GM10266 (cell line): ENCODE data around the gene RNU5B-1.

Experiments
- DNase-seq: peaks from one replicate; pipeline ENCODE4 v3.0.0; 2012; ENCODE audit errors: extremely low spot score
- TF ChIP-seq, protein P1 (sequence below): IDR thresholded peaks from 2 replicates; pipeline ENCODE4 v1.5.1; 2012; ENCODE audit warnings: mild to moderate bottlenecking, low read depth; ENCODE audit not compliant: control insufficient read depth, insufficient read depth; ENCODE audit errors: missing control alignments

The RNU5B-1 gene

DNA sequence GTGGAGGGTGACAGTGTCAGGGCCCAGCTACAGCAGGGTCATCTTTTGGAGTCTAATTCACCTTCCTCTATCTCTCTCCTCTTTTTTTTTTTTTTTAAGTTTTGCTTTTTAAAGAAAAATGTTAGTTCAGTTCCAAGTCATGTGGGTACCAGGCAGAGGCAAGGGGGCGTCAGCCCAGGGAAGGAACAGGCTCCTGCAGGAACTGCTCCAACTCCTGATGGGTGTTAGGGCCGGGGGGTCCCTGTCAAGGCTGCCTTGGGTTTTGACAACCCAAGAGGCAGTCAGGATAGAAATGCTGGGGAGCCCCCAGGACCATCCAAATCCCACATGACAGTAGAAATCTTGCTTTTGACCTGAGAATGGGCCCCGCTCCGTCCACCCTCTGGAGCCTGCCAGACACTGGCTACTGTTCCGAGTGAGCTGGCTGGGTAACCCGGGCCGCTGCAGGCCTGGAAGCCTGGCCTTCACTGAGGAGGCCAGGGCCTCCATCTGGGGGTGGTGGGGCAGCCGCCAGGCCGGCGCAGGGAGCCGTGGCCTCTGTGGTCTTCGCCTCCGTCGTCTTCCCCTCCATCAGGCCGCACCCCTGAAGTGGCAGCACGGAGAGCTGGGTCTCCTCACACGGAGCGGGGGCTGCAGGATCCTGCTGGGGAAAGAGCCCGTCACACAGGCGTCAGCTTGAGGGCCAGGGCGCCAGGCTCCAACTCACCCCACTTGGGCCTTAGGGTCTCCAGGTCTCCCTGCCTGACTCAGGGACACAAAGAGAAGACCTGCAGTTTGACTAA, 24.2 kb downstream of the RNU5B-1 start:
- TF ChIP-seq, protein P1, sequence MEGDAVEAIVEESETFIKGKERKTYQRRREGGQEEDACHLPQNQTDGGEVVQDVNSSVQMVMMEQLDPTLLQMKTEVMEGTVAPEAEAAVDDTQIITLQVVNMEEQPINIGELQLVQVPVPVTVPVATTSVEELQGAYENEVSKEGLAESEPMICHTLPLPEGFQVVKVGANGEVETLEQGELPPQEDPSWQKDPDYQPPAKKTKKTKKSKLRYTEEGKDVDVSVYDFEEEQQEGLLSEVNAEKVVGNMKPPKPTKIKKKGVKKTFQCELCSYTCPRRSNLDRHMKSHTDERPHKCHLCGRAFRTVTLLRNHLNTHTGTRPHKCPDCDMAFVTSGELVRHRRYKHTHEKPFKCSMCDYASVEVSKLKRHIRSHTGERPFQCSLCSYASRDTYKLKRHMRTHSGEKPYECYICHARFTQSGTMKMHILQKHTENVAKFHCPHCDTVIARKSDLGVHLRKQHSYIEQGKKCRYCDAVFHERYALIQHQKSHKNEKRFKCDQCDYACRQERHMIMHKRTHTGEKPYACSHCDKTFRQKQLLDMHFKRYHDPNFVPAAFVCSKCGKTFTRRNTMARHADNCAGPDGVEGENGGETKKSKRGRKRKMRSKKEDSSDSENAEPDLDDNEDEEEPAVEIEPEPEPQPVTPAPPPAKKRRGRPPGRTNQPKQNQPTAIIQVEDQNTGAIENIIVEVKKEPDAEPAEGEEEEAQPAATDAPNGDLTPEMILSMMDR, result no peak
- no peak for DNase-seq

DNA sequence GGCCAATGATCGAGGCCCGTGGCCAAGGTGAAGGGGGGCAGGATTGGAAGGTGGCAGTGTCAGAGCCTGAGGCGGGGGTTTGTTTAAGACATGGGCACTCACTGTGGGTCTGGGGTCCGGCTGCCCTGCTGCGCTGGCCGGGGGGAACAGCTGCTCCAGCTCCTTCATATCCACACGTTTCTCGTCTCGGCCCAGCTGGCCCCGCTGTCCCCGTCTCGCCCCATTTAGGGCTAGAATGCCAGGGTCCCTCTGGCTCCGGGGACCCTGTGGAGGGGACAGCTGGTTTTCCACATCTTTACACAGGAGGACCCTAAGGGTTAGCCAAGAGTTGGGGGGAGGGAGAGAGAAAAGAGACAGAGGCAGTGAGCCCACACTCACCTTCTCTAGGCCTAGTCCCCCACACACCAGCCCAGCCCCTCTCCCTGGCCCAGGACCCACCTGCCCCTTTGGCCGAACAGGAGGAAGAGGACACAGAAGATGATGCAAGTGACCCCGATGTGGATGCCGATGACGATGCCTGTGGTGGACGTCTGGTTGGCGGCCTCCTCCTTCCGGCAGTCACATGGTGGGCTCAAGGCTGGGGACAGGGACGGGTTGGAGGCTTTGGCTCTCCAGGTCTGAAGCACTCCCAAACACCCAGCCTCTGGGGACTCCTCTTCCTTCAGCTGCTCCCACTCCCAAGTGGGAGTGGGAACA, 25.0 kb downstream of the RNU5B-1 start:
- TF ChIP-seq, protein P1, result no peak

DNA sequence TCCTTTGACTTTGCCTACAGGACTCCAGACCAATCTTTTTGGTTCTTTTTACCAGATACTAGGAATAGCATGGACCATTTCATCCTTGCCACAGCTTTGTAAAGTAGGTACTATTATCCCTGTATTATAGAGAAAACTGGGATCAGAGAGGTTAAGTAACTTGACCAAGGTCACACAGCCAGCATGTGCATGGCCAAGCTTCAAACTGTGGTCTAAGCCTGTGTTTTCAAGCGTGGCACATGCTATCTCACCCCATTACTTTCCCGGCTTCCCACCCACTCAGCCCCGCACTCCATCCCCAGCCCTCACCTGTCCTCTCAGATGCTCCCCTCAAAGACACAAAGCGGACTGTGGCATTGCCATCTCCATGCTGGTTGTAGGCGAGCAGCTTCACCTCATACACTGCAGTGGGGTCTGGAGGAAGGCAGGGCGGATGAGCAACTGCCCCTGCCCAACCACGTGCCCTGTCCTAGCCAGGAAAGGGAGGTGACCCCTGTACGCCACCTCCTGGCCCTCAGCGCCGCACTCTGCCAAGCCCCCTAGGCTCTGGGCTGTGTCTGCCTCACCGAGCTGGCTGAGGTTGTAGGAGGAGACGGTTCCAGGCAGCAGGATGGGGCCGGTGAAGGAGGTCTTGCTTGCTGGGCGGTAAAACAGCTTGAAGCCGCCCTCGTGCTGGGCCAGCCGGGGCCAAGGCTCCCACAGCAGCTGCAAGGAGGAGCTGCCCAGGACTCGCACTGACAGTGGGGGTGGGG, 25.7 kb downstream of the RNU5B-1 start:
- DNase-seq, result no peak
- TF ChIP-seq, protein P1, result no peak

More for the DNA sequence above, 25.0 kb downstream of the RNU5B-1 start:
- DNase-seq, result no peak

DNA sequence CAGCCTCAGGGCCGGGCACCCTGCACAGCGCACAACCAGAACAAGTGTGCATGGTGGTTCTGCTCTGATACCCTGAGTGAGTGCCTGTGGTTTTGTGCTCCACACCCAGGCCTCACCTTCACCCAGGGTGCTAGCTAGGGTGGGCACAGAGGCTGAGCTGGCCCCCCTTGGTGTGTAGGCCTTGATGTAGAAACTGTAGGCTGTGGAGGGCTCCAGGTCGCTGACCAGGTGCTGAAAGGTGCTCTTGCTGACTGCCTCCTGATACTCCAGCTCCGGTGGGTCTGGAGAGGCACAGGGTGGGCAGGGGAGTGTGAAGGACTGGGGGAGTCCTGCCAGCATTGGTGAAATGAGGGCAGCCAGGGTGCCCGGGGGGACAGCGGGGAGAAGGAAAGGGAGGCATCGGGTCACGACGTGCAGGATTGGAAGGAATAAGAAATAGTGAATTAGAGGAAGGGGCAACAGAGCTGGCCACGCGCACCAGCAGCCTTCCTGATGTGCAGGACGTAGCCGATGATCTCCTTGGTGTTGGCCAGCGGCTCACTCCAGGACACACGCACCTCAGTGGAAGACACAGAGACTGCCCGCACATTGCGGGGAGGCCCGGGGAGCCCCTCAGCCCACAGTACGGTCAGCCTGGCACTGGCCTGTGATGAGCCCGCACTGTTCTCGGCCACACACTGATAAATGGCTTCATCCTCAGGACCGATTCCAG, 26.6 kb downstream of the RNU5B-1 start:
- TF ChIP-seq, protein P1, result no peak
- DNase-seq, result no peak

DNA sequence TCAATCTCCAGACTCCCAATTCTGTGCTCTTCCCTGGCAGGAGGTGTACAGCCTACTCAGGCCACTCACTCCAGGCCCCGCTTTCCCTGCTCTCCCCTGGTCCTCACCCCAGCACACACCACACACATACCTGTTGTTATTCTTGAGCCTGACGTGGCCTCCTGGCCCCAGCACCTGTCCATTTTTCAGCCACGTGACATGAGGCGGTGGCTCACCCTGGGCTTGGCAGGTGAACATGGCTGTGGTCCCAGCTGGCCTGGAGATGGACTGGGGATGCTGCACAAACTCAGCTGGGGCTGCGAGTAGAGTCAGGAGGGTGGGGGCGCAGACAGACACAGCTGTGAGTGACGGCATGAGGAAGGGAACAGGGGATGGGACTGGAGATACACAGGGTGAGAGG, 27.3 kb downstream of the RNU5B-1 start:
- TF ChIP-seq, protein P1, result no peak
- no peak for DNase-seq

DNA sequence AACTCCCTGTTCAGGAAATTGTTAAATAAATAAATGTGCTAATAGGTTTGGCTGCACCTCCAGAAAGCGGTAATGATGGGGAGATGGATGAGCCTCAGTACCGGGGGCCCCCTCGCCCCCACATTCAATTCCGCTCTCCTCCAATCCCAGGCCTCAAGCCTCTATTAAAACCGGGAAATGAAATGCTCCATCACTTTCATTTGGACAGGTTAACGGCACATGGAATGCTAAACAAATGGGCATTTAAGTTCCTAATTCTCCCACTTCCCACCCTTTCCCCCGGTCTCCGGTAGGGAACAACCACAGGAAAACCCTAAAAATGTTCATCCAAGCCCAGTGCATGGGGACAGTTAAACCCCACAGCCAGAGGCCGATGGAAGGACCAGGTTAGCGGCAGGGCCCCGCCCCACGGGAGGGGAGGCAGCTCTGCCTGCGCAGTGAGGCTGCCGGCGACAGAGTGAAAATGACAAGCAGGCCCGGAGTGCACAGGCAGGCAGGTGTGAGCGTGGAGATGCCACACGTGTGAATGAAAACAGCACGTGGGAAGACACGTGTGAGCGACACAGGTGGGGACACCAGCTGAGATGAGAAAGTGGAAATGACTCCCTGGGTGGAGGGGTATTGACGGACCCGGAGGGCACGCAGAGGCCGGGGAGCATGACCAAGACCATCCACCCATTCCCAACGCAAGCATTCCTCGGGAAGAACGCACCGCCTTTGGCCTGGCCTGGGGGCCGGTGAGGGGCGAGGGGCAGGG, 28.1 kb downstream of the RNU5B-1 start:
- TF ChIP-seq, protein P1, result no peak
- DNase-seq, result no peak
